Measurements from ENCODE around the gene LHPP.
"Not testable (repeated sequence)": the region's sequence is repeated elsewhere in the genome, so short reads cannot be mapped to it uniquely, and the experiment has no call there.

LHPP gene

GRCh38 chr10:124539935-124540641 lies 78.5 kb downstream of the LHPP start:
- DNase-seq = no peak

DNA sequence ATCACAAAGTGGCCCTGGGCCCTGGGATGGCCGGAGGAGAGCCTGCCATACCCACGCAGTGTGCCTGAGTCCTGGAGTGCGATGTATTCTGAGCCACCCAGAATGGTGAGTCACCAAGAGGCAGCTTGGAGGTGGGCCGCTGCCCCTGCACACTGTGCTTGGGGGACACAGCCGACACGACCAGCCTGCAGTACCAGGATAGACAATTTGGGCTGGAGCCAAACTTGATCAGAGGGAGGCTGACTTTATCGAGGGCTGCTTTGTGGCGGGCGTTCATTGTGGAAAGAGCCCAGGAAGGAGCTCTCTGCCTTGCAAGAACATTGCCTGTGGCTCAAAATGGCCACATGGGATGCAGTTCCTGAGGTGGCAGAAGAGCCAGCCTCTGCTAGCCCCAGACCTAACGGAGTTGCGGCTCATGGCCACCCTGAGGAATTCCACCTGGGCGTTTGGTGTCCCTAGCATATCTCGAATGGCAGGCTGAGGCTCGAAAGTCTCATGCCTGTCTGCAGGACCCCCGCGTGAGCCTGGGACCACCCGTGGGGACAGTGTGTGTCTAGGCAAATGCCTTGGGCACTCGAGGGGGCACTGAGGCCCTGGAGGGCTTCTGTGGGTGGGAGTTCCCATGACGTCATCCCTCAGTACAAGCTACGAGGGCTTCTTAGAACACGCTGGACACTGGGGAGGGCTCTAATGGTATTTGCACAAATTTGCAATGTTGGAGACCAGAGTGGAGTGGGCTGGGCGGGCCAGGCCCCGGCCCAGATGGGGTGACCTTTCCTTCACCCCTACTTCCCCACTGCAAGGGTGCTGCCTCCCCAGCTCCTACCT lies 79.7 kb downstream of the LHPP start:
- no peak for DNase-seq

GRCh38 chr10:124542336-124542735 lies 80.7 kb downstream of the LHPP start:
- no peak for DNase-seq

- DNase-seq = no peak
Observed at GRCh38 chr10:124543146-124543545, 81.5 kb downstream of the LHPP start.

GRCh38 chr10:124543971-124544370 lies 82.3 kb downstream of the LHPP start:
- DNase-seq = no peak

GRCh38 chr10:124544711-124545110 lies 83.1 kb downstream of the LHPP start:
- DNase-seq = no peak

DNA sequence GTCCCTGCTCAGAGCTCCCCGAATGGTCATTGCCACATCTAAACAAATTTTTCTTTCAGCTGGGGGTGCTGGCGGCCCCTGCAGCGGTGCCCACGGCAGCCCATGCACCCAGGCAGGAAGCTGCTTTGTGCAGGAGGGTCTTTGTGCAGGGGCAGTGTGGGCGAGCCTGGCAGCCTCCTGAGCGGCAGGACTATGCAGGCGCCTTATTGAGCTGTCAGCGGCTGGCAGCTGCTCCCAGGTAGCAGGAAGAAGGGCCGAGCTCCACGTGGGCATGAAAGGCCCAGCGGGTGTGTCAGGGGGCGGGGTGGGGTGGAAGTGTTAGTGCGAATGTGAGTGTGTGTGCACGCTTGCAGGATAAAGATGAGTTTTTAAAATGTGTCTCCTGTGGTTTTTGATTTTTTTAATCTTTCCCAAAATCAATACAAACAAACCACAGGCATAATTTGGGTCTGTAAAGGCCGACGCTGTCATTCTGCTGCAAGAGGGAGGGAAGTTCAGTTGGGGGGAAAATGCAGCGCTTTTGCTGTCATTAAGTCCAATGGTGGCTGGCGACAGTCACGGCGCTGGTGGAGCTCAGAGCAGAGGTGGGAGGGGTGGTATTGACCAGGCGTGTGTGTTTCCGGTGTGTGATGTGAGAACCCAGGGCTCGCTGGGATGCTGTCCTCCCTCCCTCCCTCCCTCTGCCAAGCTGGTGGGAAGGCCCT lies 83.9 kb downstream of the LHPP start:
- DNase-seq = no peak

- DNase-seq = no peak
Observed at GRCh38 chr10:124546055-124546369, 84.4 kb downstream of the LHPP start.

- DNase-seq = no peak
Observed at GRCh38 chr10:124546957-124547646, 85.5 kb downstream of the LHPP start.

GRCh38 chr10:124547647-124548168 lies 86.1 kb downstream of the LHPP start:
- no peak for DNase-seq

DNA sequence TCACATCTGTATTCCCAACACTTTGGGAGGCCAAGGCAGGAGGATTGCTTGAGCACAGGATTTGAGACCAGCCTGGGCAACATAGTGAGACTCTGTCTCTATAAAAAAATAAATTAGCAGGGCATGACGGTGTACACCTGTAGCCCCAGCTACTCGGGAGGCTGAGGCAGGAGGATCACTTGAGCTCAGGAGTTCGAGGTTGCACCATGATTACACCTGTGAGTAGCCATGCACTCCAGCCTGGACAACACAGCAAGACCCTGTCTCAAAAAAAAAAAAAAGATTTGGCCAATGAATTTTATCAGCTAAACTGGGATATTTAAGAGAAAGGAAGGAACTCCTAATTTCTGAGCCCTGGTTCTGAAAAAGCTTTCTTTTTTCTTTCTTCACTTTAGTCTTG lies 87.5 kb downstream of the LHPP start:
- DNase-seq = not testable (repeated sequence)

- DNase-seq = no peak
Observed at GRCh38 chr10:124550293-124551034, 88.8 kb downstream of the LHPP start.

DNA sequence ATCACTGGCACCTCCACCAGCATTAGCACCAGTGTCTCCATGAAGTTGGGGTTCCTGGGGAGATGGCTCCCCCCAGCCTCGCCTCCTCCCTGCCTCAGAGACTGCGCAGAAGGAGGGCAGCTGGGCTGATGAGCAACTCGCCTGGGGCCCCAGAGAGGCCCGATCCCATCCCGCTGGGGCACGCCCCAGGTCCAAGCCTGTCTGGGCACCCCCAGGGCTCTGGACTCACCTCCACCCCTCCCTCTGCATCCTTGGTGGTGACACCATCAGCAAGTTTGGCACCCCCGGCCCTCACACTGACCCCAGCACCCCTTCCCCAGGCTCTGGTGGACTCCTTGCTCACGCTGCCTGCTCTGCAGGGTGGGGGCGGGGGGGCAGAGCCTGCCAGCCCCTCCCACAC lies 89.5 kb downstream of the LHPP start:
- no peak for DNase-seq

GRCh38 chr10:124551755-124552154 lies 90.1 kb downstream of the LHPP start:
- no peak for DNase-seq

DNA sequence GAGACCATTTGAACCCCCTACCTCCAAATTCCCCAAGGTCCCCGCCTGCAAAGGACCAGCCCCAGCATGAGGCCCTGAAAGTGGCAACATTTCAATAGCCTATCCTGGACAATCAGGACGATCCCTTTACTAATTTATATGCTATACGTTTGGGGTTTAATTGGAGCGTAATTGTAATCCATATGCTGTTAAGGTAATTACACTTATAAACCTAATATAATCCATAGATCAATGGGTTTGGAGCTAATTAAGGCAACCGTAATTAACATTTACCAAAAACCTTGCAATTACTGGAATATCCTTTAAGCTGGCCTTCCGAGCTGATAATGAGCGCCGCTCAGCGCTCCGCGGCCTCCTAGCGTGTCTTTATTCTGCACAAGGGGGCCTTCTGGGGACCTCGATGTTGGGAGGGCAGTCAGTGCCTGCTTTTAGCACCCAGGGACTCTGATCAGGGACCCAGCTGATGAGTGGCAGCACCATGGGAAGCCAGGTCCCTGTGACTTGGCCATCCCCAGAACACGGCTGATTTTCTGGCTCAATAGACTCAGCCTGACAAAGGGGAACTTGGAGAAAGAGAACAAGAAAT lies 91.2 kb downstream of the LHPP start:
- no peak for DNase-seq

DNA sequence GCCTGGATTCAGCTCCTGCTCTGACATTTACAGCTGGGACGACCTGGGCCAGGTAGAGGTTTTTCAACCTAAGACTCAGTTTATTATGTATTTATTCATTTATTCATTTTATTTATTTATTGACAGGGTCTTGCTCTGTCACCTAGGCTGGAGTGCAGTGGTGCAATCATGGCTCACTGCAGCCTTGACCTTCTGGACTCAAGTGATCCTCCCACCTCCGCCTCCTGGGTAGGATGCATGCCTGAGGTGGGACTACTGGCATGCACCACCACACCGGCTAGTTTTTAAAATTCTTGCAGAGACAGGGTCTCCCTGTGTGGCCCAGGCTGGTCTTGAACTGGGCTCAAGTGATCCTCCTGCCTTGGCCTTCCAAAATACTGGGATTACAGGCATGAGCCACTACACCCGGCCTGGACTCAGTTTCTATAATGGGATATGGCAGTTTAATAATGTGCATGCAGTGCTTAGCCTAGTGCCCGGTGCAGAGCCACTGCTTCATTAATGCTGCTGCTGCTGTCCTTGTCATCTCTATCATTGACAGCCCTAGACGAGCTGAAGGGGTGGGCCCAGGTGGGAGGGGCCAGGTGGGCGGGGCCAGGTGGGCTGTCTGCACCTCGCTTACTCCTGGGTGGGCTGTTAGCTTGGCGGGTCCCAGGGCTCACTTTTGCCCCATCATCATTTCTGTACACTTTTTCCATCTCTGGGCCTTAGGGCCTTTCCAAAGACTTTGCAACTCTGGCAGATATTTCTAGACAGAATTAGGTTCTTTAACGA lies 92.6 kb downstream of the LHPP start:
- DNase-seq = no peak

DNA sequence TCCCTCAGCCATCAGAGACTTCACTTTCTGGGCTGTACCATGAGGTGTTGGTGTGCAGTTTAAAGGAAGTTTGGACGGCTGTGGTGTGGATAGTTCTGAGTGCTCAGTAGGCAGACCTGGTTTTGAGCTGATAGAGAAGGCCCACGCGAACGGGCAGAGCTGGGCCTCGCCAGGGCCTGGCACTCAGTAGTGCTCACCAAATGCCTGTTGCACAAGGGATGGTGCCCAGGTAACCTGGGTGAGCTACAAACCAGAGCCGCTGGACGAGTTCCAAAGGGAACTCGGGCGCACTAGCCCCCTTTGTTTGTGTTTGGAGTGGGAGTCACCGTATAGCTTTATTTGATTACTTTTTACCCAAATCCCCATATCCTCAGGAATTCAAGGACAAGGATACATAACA lies 95.5 kb downstream of the LHPP start:
- DNase-seq = no peak

- DNase-seq = no peak
Observed at GRCh38 chr10:124557648-124558338, 96.2 kb downstream of the LHPP start.

- DNase-seq = no peak
Observed at GRCh38 chr10:124558339-124559321, 97.0 kb downstream of the LHPP start.
